SK-N-MC (cell line): ENCODE measurements around the gene PRKCB.
"Not testable (repeated sequence)": the region's sequence is repeated elsewhere in the genome, so short reads cannot be mapped to it uniquely, and the experiment has no call there.

Experiments used
- DNase-seq: peaks from one replicate; pipeline ENCODE4 v3.0.0-alpha.2; 2011; ENCODE audit warnings: low read depth, low spot score
- H3K27ac ChIP-seq: fragments of 200-600 bp; sonication (generic); 2 replicates; pipeline ENCODE4 v1.5.1; 2016; ENCODE audit warnings: mixed run types
- H3K36me3 ChIP-seq: fragments of 200-600 bp; sonication (generic); 2 replicates; pipeline ENCODE4 v1.6.1; 2017; ENCODE audit warnings: antibody characterized with exemption, low read length, mixed read lengths; ENCODE audit not compliant: insufficient read depth
- H3K4me3 ChIP-seq: fragments of 200-600 bp; sonication (generic); 2 replicates; pipeline ENCODE4 v1.5.1; 2016
- H3K9ac ChIP-seq: fragments of 200-600 bp; sonication (generic); 2 replicates; pipeline ENCODE4 v1.8.0; 2017; ENCODE audit warnings: mixed run types, mixed read lengths; ENCODE audit not compliant: insufficient read length
- H3K9me3 ChIP-seq: fragments of 200-600 bp; sonication (generic); 2 replicates; pipeline ENCODE4 v1.6.1; 2017; ENCODE audit warnings: low read depth, mild to moderate bottlenecking, antibody characterized with exemption, low read length, moderate library complexity, mixed read lengths
- EZH2 ChIP-seq: fragments of 200-600 bp; sonication (generic); IDR thresholded peaks from one replicate; pipeline ENCODE4 v1.6.1; 2017; ENCODE audit warnings: antibody characterized with exemption
- FOXP2 ChIP-seq: optimal IDR thresholded peaks from 2 replicates; pipeline ENCODE3; 2011; ENCODE audit warnings: mild to moderate bottlenecking, moderate library complexity; ENCODE audit not compliant: insufficient read depth; ENCODE audit errors: extremely low read length, control extremely low read depth
- POLR2AphosphoS5 ChIP-seq: IDR thresholded peaks from 2 replicates; pipeline ENCODE4 v1.6.1; 2012; ENCODE audit warnings: mild to moderate bottlenecking, low read depth, low read length, borderline replicate concordance

Gene PRKCB

GRCh38 chr16:23909792-23910418, 74.1 kb downstream of the PRKCB start:
- Histone ChIP-seq H3K9me3 (no peaks in the 10 kb centered on the region), H3K36me3 (no peaks in the 10 kb centered on the region), H3K27ac (peak overlapping the region; percentile 100), H3K9ac (no peak overlapping the region), H3K4me3 (no peak overlapping the region)
- no peak for DNase-seq
- no peak for TF ChIP-seq EZH2
- no peak for TF ChIP-seq POLR2AphosphoS5
- no peak for TF ChIP-seq FOXP2

GRCh38 chr16:23914946-23915530, 79.3 kb downstream of the PRKCB start:
- no peak overlapping the region for H3K9ac ChIP-seq
- H3K4me3 ChIP-seq: no peak overlapping the region
- no peaks in the 10 kb centered on the region for H3K9me3 ChIP-seq
- H3K36me3 ChIP-seq: peaks cover 16% of the 10 kb centered on the region; the same call in 1 of the 2 replicates
- TF ChIP-seq EZH2: no peak
- peak; percentile 14 for TF ChIP-seq FOXP2
- TF ChIP-seq POLR2AphosphoS5: no peak
- peak overlapping the region; percentile 65 for H3K27ac ChIP-seq
- no peak for DNase-seq

- H3K9me3 ChIP-seq, H3K9ac ChIP-seq, DNase-seq, H3K4me3 ChIP-seq, H3K27ac ChIP-seq: not testable (repeated sequence)
- H3K36me3 ChIP-seq: peaks cover 16% of the 10 kb centered on the region; the same call in 1 of the 2 replicates
These were observed 80.8 kb downstream of the PRKCB start for GRCh38 chr16:23916552-23916951.

- DNase-seq: no peak
- no peaks in the 10 kb centered on the region for H3K9me3 ChIP-seq
- TF ChIP-seq EZH2 (no peak), FOXP2 (no peak), POLR2AphosphoS5 (no peak)
- H3K4me3 ChIP-seq: no peak overlapping the region
- peaks cover 16% of the 10 kb centered on the region; the same call in 1 of the 2 replicates for H3K36me3 ChIP-seq
- no peak overlapping the region for H3K9ac ChIP-seq
- no peak overlapping the region for H3K27ac ChIP-seq
These were observed 81.8 kb downstream of the PRKCB start for GRCh38 chr16:23917621-23918020.

- DNase-seq: no peak
- H3K4me3 ChIP-seq: no peak overlapping the region
- peaks cover 38% of the 10 kb centered on the region for H3K36me3 ChIP-seq
- peak overlapping the region; percentile 79 for H3K27ac ChIP-seq
- H3K9ac ChIP-seq: no peak overlapping the region
- no peak for TF ChIP-seq POLR2AphosphoS5
- TF ChIP-seq EZH2: no peak
- no peak for TF ChIP-seq FOXP2
- no peaks in the 10 kb centered on the region for H3K9me3 ChIP-seq
These were observed 84.7 kb downstream of the PRKCB start for GRCh38 chr16:23920446-23920845.

GRCh38 chr16:23920899-23921298, 85.1 kb downstream of the PRKCB start:
- no peak for DNase-seq
- no peak for TF ChIP-seq FOXP2
- TF ChIP-seq POLR2AphosphoS5: no peak
- no peak for TF ChIP-seq EZH2
- peaks cover 42% of the 10 kb centered on the region for H3K36me3 ChIP-seq
- peak overlapping the region; percentile 79 for H3K27ac ChIP-seq
- no peak overlapping the region for H3K9ac ChIP-seq
- H3K4me3 ChIP-seq: no peak overlapping the region
- H3K9me3 ChIP-seq: no peaks in the 10 kb centered on the region

GRCh38 chr16:23922406-23922805, 86.6 kb downstream of the PRKCB start:
- no peaks in the 10 kb centered on the region for H3K9me3 ChIP-seq
- no peak overlapping the region for H3K9ac ChIP-seq
- TF ChIP-seq EZH2: no peak
- no peak for TF ChIP-seq FOXP2
- no peak overlapping the region for H3K27ac ChIP-seq
- no peak for DNase-seq
- H3K4me3 ChIP-seq: no peak overlapping the region
- peaks cover 39% of the 10 kb centered on the region for H3K36me3 ChIP-seq

GRCh38 chr16:23924128-23924527, 88.3 kb downstream of the PRKCB start:
- Histone ChIP-seq H3K9ac (no peak overlapping the region), H3K4me3 (no peak overlapping the region), H3K27ac (no peak overlapping the region), H3K36me3 (peaks cover 26% of the 10 kb centered on the region), H3K9me3 (no peaks in the 10 kb centered on the region)
- TF ChIP-seq POLR2AphosphoS5: no peak
- TF ChIP-seq FOXP2: no peak
- no peak for TF ChIP-seq EZH2
- no peak for DNase-seq

- H3K27ac ChIP-seq: no peak overlapping the region
- peaks cover 26% of the 10 kb centered on the region for H3K36me3 ChIP-seq
- no peak for TF ChIP-seq POLR2AphosphoS5
- TF ChIP-seq FOXP2: no peak
- TF ChIP-seq EZH2: no peak
- no peak overlapping the region for H3K9ac ChIP-seq
- no peaks in the 10 kb centered on the region for H3K9me3 ChIP-seq
- no peak overlapping the region for H3K4me3 ChIP-seq
- no peak for DNase-seq
These were observed 92.0 kb downstream of the PRKCB start for GRCh38 chr16:23927796-23928195.
